GM19193 (cell line): ENCODE data around the gene CYLD.

Experiments
- POLR2A ChIP-seq: IDR thresholded peaks from 4 replicates; pipeline ENCODE4 v1.6.1; 2011; ENCODE audit not compliant: insufficient read depth, insufficient read length; ENCODE audit errors: extremely low read depth

Gene CYLD

DNA sequence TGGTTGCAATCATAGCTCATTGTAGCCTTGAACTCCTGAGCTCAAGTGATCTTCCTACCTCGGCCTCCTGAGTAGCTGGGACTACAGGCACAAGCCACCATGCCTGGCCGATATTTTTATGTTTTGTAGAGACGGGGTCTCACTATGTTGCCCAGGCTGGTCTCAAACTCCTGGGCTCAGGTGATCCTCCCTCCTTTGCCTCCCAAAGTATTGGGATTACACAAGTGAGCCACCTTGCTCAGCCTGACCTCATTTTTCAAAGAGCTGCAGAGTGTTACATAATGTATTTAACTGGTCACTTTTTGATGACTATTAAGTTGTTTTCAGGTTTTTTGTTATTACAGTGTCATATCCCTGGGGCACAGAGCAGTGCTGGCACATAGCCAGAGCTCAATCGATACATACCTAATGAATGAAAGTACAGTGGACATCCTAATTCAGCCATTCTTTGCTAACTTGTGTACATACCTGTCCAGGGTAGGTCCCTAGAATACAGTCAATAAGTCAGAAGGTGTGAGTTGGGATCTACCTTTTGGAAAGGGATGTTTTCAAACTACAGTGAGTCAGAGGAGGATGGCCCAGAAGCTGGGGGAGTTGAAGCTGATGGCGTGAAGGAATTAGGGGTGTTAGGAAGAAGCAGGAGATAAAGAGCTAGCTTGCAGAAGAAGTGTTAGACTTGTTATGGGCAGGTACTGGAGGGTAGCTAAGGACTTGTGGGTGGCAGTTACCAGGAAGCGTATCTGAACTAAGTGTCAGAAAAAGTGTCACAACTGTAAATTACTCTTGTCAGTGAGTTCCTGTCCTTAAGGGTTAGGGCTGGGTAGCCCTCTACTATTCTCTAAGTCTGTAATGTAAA is 20.1 kb upstream of the CYLD start:
- no peak for TF ChIP-seq POLR2A

DNA sequence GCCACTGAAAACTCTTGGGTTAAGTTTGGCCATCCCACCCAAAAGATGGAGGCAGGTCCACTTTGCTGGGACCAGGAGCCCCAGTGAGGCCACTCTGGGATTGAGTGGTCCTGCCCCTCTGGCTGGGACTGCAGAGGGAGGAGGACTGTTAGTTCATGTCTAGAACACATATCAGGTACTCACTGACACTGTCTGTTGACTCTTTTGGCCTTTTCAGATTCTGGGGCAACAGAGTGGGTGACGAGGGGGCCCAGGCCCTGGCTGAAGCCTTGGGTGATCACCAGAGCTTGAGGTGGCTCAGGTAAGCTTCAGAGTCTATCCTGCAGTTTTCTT is 19.5 kb upstream of the CYLD start:
- TF ChIP-seq POLR2A: no peak

DNA sequence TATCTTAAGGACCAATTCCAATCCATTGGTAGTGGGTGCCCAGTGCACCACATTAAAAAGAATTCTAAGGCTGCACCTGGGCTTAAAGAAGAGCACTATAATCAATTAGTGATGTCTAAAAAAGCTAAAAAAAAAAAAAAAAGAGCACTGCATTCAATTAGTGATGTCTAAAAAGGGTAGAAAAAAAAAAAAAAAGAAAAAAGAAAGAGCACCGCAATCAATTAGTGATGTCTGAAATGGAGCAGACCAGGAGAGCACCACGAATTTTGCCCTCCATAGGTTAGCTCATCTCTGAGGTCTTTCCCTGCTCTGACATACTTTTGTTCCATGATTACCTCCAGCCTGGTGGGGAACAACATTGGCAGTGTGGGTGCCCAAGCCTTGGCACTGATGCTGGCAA is 18.9 kb upstream of the CYLD start:
- no peak for TF ChIP-seq POLR2A

DNA sequence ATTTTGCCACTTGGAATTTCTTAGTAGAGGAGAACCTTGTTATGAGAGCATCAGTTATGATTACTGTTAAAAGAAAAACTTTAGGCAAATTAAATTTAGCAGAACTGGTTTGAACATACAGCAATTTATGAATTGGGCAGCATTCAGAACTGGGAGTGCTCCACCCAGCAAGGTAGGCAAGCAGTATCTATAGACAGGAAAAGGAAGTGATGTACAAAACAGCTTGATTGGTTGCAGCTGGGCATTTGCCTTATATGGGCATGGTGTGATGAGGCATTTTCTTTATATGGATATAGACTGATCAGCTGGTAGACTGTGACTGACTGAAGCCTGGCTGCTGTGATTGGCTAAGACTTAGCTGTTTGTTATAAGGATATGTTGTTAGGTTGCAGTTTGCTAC is 17.6 kb upstream of the CYLD start:
- TF ChIP-seq POLR2A: no peak

GRCh38 chr16:50731130-50731988 is 10.5 kb upstream of the CYLD start:
- TF ChIP-seq POLR2A: no peak

DNA sequence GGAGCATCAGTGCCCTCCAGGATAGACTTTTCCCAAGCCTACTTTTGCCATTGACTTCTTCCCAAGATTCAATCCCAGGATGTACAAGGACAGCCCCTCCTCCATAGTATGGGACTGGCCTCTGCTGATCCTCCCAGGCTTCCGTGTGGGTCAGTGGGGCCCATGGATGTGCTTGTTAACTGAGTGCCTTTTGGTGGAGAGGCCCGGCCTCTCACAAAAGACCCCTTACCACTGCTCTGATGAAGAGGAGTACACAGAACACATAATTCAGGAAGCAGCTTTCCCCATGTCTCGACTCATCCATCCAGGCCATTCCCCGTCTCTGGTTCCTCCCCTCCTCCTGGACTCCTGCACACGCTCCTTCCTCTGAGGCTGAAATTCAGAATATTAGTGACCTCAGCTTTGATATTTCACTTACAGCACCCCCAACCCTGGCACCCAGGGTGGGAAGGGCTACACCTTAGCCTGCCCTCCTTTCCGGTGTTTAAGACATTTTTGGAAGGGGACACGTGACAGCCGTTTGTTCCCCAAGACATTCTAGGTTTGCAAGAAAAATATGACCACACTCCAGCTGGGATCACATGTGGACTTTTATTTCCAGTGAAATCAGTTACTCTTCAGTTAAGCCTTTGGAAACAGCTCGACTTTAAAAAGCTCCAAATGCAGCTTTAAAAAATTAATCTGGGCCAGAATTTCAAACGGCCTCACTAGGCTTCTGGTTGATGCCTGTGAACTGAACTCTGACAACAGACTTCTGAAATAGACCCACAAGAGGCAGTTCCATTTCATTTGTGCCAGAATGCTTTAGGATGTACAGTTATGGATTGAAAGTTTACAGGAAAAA is 9.7 kb upstream of the CYLD start:
- no peak for TF ChIP-seq POLR2A

GRCh38 chr16:50733468-50733867 is 8.4 kb upstream of the CYLD start:
- TF ChIP-seq POLR2A: no peak

GRCh38 chr16:50735629-50736122 is 6.2 kb upstream of the CYLD start:
- TF ChIP-seq POLR2A: no peak

GRCh38 chr16:50736448-50736847 is 5.4 kb upstream of the CYLD start:
- no peak for TF ChIP-seq POLR2A

- no peak for TF ChIP-seq POLR2A
Observed at GRCh38 chr16:50737420-50737959, 4.4 kb upstream of the CYLD start.

DNA sequence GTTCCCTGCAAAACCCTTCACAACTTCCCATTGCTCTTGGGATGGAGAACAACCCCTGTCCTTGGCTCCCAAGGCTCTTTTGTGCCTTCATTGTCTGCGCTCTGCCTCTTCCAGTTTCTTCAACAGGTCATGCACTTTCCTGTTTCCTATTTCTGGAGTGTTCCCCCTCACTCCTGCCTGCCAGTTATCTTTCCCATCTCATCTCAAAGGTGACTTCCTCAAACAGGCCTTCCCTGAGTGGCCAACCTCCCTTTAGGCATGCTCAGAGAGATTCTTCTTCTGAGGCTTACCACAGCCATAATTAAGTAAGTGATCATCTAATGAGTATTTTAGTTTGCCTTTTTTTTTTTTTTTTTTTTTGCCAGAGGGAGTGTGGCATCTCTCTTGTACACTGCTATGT is 2.9 kb upstream of the CYLD start:
- no peak for TF ChIP-seq POLR2A

- no peak for TF ChIP-seq POLR2A
Observed at GRCh38 chr16:50740736-50741135, 1.1 kb upstream of the CYLD start.

DNA sequence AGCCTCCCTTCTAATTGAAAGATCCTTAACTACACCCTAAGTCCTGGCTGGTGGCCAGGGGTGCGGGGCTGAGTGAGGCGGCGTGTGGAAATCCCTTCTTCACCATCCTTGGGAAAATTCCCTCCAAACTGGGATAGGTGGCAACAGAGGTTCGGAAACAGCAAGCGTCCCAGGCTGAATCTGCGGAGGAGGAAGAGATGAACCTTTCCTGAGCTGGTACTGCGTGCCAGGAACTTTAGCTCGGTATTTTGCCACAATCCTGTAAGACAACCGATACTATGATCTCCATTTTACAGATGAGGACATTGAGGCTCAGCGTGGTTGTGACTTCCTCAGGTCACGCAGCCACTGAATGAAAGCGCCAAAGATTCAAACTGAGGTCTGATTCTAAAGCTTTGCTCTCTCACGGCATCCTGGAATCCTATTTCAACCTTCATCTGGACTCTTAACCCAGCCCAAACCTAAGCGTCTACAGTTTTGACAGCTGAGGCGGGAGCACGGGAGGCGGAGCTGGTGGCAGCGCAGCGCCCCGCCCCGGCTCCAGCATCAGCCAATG is 583 bp upstream of the CYLD start:
- no peak for TF ChIP-seq POLR2A

DNA sequence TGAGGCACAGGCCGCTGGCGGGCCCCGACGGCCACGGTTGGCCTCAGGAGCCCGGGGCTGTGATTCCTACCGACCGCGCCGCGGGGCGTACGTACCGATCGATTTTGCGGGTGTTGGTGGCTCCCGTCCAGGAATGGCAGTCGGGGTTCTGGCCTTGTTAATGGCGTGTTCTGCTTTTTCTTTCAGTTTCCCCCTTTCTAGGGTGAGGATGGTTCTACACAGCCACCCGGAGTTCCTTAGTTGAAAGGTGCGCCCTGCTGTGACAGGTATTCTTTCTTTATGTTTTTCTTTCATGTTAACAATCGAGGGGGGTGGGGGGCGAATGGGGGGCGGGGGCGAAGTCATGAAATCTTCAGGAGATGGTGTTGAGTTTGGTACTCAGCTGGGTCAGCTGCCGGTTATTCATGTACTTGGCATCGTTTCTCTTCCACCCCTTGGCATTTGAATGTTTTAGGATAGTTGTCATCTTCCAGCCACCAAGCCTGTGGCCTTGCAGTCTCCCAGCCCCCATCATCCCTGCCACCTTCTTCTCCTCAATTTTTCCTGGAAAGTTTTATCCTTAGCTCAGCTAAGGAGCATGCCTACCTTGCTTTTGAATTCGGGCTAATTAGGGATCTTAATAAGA is 802 bp downstream of the CYLD start:
- TF ChIP-seq POLR2A: no peak
